Activated naive CD8-positive, alpha-beta T cell treated with anti-CD3 and anti-CD28 coated beads, Interleukin-2, amount 10 ng/mL, durations not matched to agents 7 days and 5 days (primary cell): Measurements from ENCODE around the gene CAPSL. TPM values are rescaled to one million over a fixed set of nuclear protein-coding genes. Genes with fewer than 3 reads are reported as not detected.

Experiments
- ATAC-seq: fragments of 150-1000 bp; cut with Tn5 transposase; one replicate; pipeline ENCODE4 v1.10.0; 2021; ENCODE audit warnings: low read depth, moderate library complexity
- POLR2A ChIA-PET: fragments of 350-600 bp; sonication (Branson Sonifier 250); formaldehyde crosslinking; loops from one replicate; lab custom pipeline; 2021; ENCODE audit warnings: antibody characterized with exemption; lab: Charles Lee
- DNase-seq: peaks from one replicate; pipeline ENCODE4 v3.0.0; 2021
- H3K27ac Mint-ChIP-seq: one replicate; pipeline ENCODE4 v1.8.0; 2022; ENCODE audit warnings: mild to moderate bottlenecking, mixed read lengths
- H3K27me3 Mint-ChIP-seq: one replicate; pipeline ENCODE4 v1.8.0; 2022; ENCODE audit warnings: mild to moderate bottlenecking, moderate library complexity, mixed read lengths
- H3K36me3 Mint-ChIP-seq: one replicate; pipeline ENCODE4 v1.8.0; 2021; ENCODE audit warnings: mild to moderate bottlenecking, mixed read lengths
- H3K4me1 Mint-ChIP-seq: one replicate; pipeline ENCODE4 v1.8.0; 2021; ENCODE audit warnings: mixed read lengths
- H3K4me3 Mint-ChIP-seq: one replicate; pipeline ENCODE4 v1.8.0; 2022; ENCODE audit warnings: mild to moderate bottlenecking, moderate library complexity, mixed read lengths
- H3K9me3 Mint-ChIP-seq: one replicate; pipeline ENCODE4 v1.8.0; 2021; ENCODE audit warnings: mixed read lengths
- total RNA-seq, 2 experiments: library from RNA; stranded (reverse); gene quantifications; one replicate each; pipeline ENCODE4 v1.2.3, GENCODE V29; 2021

CAPSL gene
- total RNA-seq, 2 experiments from 2014 or later = not detected

DNA sequence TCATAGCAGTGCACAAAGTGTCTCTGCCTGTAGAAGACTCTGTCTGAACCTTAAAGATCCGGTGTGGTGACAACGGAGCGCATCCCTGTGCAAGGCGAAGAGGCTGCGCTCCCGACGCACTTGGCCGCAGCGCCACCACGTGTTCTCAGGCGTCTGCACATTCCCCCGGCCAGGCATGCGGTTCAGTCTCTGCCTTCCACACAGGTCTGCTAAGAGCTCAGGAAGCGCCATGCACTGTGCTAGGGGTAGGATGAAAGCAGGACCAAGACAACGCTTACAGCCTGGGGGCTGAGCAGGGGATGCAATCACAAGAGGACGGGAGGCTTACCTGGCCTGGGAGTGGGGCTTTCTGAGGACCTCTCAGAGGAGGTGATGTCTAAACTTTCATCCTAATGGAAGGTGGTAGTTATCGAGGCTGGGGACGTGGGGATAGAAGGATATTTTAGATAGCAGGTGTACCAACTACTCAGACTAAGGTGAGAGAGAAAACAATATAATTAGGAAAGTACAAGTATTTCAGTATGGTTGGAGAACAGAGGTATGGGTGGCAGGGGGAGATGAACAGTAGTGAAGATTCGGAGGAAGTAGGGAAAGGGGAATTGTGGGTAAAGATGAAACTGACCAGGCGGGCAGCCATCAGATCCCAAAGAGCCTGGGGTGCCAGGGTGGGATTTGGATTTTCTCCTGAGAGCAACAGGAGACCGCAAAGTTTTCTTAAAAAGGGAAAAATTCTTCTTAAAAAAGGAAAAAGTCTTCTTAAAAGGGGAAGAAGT, 13.3 kb downstream of the CAPSL start:
- Mint-ChIP-seq H3K4me1 (peaks cover 22% of the 10 kb centered on the region), H3K27ac (peak overlapping the region; percentile 33), H3K27me3 (no peaks in the 10 kb centered on the region), H3K4me3 (peak overlapping the region; percentile 71), H3K36me3 (no peaks in the 10 kb centered on the region), H3K9me3 (no peaks in the 10 kb centered on the region)
- DNase-seq = peak; percentile 85
- peak; percentile 95 for ATAC-seq
- POLR2A ChIA-PET = interaction anchor here (0.7 to 2.2 kb wide), 5 partner anchors 135 to 307 kb away, joined by 3 to 7 read pairs (median 3); partner anchors contain the start of gene SPEF2

GRCh38 chr5:35924122-35924949, 14.1 kb downstream of the CAPSL start:
- H3K27ac Mint-ChIP-seq = no peak overlapping the region
- H3K4me1 Mint-ChIP-seq = peaks cover 24% of the 10 kb centered on the region
- peaks cover 4% of the 10 kb centered on the region for H3K36me3 Mint-ChIP-seq
- no peak for DNase-seq
- H3K9me3 Mint-ChIP-seq = peaks cover 4% of the 10 kb centered on the region
- peak overlapping the region; percentile 71 for H3K4me3 Mint-ChIP-seq
- POLR2A ChIA-PET = interaction anchor here (0.7 to 2.2 kb wide), 5 partner anchors 134 to 306 kb away, joined by 3 to 7 read pairs (median 3); partner anchors contain the start of gene SPEF2
- H3K27me3 Mint-ChIP-seq = no peaks in the 10 kb centered on the region
- no peak for ATAC-seq

DNA sequence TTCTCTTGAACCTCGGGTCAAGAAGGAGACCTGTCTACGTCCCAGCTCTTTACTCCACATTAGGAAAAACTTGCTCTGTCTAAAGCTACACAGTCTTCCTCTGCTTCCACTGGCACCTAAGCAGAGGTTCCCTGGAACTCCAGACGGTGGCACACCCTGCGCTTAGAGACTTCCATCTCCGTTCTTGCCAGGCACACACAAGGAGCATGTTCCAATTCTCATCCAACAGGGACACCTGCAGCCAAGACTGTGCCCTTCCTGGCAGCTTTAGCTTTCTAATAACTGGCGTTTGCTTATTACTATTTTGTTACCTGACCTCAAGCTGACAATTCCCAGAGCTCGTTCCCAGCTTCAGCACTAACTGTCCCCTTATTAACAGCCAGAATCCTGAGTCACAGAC, 16.0 kb downstream of the CAPSL start:
- POLR2A ChIA-PET = no interaction called here

DNA sequence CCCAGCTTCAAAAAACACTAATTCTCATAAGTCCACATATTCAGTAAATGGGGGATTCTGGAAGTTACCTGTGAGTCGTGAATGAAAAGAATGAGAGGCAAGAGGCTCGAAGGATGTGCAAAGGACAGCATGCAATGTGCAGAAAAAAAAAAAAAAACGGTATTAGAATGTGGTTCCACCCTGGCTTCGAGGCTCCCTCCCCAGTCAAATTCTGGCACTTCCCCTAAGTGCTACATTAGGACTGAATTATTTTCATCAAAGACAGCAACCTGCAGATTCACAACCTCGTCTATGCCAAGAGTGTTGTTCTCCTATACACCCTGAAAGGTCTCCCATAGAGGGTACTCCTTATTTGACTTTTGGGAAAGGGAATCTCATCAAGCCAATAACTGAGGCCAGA, 16.5 kb downstream of the CAPSL start:
- Mint-ChIP-seq H3K9me3 (peaks cover 11% of the 10 kb centered on the region), H3K27me3 (no peaks in the 10 kb centered on the region), H3K4me1 (peaks cover 24% of the 10 kb centered on the region), H3K36me3 (peaks cover 13% of the 10 kb centered on the region), H3K4me3 (no peak overlapping the region), H3K27ac (no peak overlapping the region)
- POLR2A ChIA-PET = no interaction called here
- ATAC-seq (no peak), DNase-seq (no peak)

More for the DNA sequence above, 16.0 kb downstream of the CAPSL start:
- Mint-ChIP-seq H3K4me1 (peaks cover 24% of the 10 kb centered on the region), H3K9me3 (peaks cover 11% of the 10 kb centered on the region), H3K36me3 (peaks cover 13% of the 10 kb centered on the region), H3K27me3 (no peaks in the 10 kb centered on the region), H3K27ac (no peak overlapping the region), H3K4me3 (no peak overlapping the region)
- ATAC-seq (no peak), DNase-seq (no peak)

GRCh38 chr5:35920890-35921289, 17.5 kb downstream of the CAPSL start:
- POLR2A ChIA-PET = no interaction called here

GRCh38 chr5:35919191-35919590, 19.2 kb downstream of the CAPSL start:
- Mint-ChIP-seq H3K27ac (no peak overlapping the region), H3K36me3 (peaks cover 21% of the 10 kb centered on the region), H3K27me3 (no peaks in the 10 kb centered on the region), H3K4me1 (peaks cover 5% of the 10 kb centered on the region), H3K4me3 (no peak overlapping the region), H3K9me3 (peaks cover 18% of the 10 kb centered on the region)
- DNase-seq = no peak
- POLR2A ChIA-PET = no interaction called here
- no peak for ATAC-seq

More at GRCh38 chr5:35920890-35921289, 17.5 kb downstream of the CAPSL start:
- Mint-ChIP-seq H3K4me1 (peaks cover 18% of the 10 kb centered on the region), H3K27me3 (no peaks in the 10 kb centered on the region), H3K4me3 (no peak overlapping the region), H3K27ac (no peak overlapping the region), H3K9me3 (peaks cover 16% of the 10 kb centered on the region), H3K36me3 (peaks cover 19% of the 10 kb centered on the region)
- ATAC-seq (no peak), DNase-seq (no peak)

GRCh38 chr5:35908814-35909213, 29.6 kb downstream of the CAPSL start:
- no peaks in the 10 kb centered on the region for H3K27me3 Mint-ChIP-seq
- H3K4me1 Mint-ChIP-seq = peaks cover 30% of the 10 kb centered on the region
- H3K36me3 Mint-ChIP-seq = peaks cover 29% of the 10 kb centered on the region
- no peak for ATAC-seq
- H3K9me3 Mint-ChIP-seq = peaks cover 10% of the 10 kb centered on the region
- no peak for DNase-seq
- H3K27ac Mint-ChIP-seq = peak overlapping the region; percentile 17
- H3K4me3 Mint-ChIP-seq = no peak overlapping the region
- POLR2A ChIA-PET = interaction anchor here (1.0 kb wide), 1 partner anchor 28 kb away, joined by 3 read pairs; no protein-coding TSS in a partner anchor

DNA sequence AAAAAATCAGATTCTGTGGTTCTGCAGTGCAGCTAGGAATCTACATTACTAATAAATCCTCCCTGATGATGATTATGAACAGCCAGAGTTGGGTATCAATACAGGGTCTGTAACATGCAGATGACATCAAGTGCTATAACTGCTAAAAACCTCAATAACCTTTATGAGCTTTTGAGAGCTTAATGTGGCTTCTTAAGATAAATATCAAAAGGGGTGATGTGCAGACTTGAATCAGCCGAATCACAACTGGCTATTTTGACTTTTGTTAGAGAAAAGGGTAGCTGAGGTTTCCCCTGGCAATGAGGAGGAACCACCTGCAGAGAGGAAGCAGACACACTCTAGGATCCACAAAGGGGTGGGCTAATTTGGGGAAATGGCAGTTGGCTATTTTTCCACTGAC, 30.2 kb downstream of the CAPSL start:
- Mint-ChIP-seq H3K4me1 (peaks cover 36% of the 10 kb centered on the region), H3K27me3 (no peaks in the 10 kb centered on the region), H3K36me3 (peaks cover 29% of the 10 kb centered on the region), H3K9me3 (peaks cover 10% of the 10 kb centered on the region), H3K4me3 (no peak overlapping the region), H3K27ac (no peak overlapping the region)
- POLR2A ChIA-PET = interaction anchor here (0.6 to 1.0 kb wide), 2 partner anchors 28 to 50 kb away, joined by 3 read pairs; no protein-coding TSS in a partner anchor
- no peak for DNase-seq
- ATAC-seq = peak; percentile 28

DNA sequence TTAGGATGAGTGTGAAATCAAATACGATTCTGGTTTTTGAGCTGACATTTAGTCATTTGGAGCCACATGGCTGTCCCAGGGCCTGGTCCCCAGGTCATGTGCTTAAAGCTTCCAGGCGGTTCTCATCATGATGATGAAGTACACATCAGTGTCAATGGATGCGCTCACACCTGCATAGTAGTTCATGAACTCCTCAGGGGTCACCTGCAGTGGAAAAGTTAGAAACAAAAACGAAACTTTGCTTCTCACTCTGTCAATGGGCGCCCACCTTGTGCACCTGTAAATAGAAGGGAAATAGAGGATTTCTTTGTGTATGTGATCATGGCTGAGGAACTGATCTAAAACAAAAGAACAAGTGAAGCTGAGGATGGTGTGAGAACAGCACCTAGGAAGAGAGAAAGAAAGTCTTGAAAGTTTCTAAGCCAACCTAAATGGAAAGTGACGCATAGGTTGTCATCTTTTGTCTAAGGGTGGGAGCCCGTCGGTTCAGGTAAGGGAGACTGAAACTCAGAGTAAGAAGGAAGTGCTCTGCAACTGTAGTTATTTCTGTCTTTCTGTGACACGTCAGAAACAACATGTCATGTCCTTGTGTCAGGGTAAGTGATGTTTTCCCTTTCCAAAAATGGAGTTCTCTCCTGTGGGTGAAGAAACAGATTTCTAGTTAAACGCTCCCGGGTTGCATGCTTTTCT, 33.8 kb downstream of the CAPSL start:
- ATAC-seq = peak; percentile 41
- peaks cover 70% of the 10 kb centered on the region for H3K4me1 Mint-ChIP-seq
- peaks cover 12% of the 10 kb centered on the region for H3K36me3 Mint-ChIP-seq
- peak overlapping the region; percentile 76 for H3K27ac Mint-ChIP-seq
- H3K9me3 Mint-ChIP-seq = no peaks in the 10 kb centered on the region
- DNase-seq = no peak
- peak overlapping the region; percentile 29 for H3K4me3 Mint-ChIP-seq
- no peaks in the 10 kb centered on the region for H3K27me3 Mint-ChIP-seq
- POLR2A ChIA-PET = no interaction called here

GRCh38 chr5:35903631-35904203, 34.7 kb downstream of the CAPSL start:
- no peak for DNase-seq
- H3K4me1 Mint-ChIP-seq = peaks cover 73% of the 10 kb centered on the region
- H3K36me3 Mint-ChIP-seq = peaks cover 12% of the 10 kb centered on the region
- peak overlapping the region; percentile 76 for H3K27ac Mint-ChIP-seq
- ATAC-seq = no peak
- no peaks in the 10 kb centered on the region for H3K9me3 Mint-ChIP-seq
- POLR2A ChIA-PET = interaction anchor here (0.6 to 1.3 kb wide), 4 partner anchors 45 to 231 kb away, joined by 3 to 4 read pairs (median 3); partner anchors contain the start of gene IL7R
- H3K4me3 Mint-ChIP-seq = peak overlapping the region; percentile 29
- H3K27me3 Mint-ChIP-seq = no peaks in the 10 kb centered on the region

- Mint-ChIP-seq H3K27me3 (no peaks in the 10 kb centered on the region), H3K9me3 (no peaks in the 10 kb centered on the region), H3K27ac (peak overlapping the region; percentile 18), H3K36me3 (peaks cover 14% of the 10 kb centered on the region), H3K4me1 (peaks cover 67% of the 10 kb centered on the region), H3K4me3 (peak overlapping the region; percentile 37)
- DNase-seq = no peak
- ATAC-seq = peak; percentile 91
- POLR2A ChIA-PET = interaction anchor here (0.7 to 1.3 kb wide), 5 partner anchors 43 to 229 kb away, joined by 3 read pairs; partner anchors contain the start of gene IL7R
Observed at GRCh38 chr5:35902046-35902672, 36.3 kb downstream of the CAPSL start.

DNA sequence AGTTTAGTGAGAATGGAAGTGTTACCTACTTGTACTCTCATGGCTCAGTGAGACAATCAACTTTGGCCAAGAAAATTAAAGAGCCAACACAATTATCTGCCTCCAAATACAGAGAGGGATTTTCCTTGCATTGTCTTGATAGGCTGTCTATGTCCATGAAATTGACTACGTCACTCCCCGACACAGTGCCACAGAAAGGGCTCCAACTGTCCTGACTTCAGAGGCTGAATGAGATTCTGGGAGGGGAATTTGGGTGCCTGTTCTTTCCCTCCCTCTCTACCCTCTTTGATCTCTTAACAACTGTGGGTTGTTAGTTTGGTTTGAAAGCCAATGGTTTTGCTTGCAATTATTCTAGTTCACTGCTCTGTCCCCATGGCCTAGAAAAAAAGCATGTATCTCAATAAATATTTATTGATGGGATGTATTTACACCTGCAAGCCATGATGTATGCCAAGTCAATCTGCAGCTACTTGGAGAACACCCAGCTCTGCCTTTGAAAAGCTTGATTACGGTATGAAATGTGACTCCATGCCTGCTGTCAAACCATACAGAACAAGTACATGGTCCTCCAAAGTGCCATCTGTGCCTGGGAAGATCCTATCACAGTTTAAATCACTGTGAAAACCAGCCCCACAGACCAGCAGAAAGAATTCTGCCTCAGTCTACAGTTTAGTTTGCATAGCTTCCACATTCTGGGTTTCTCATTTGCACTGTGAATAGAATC, 37.3 kb downstream of the CAPSL start:
- ATAC-seq (no peak), DNase-seq (no peak)
- H3K36me3 Mint-ChIP-seq = peaks cover 12% of the 10 kb centered on the region
- peaks cover 67% of the 10 kb centered on the region for H3K4me1 Mint-ChIP-seq
- POLR2A ChIA-PET = no interaction called here
- no peak overlapping the region for H3K27ac Mint-ChIP-seq
- H3K27me3 Mint-ChIP-seq = no peaks in the 10 kb centered on the region
- no peaks in the 10 kb centered on the region for H3K9me3 Mint-ChIP-seq
- H3K4me3 Mint-ChIP-seq = no peak overlapping the region
